T-helper 1 cell treated with Interleukin-12 subunit alpha and Interleukin-12 subunit beta and Interleukin-4 antibody, amounts not matched to agents 30 ng/mL and 1 ng/mL, for 36 hours (primary cell): ENCODE results near the gene ELAVL1. TPM values are rescaled to one million over a fixed set of nuclear protein-coding genes. Genes with fewer than 3 reads are reported as not detected.

Source experiments
- intact Hi-C: fragments of 100-400 bp; cut with micrococcal nuclease; formaldehyde crosslinking; loops from one replicate; pipeline ENCODE4 v1.15.1; 2024
- total RNA-seq: library from RNA; stranded (reverse); gene quantifications from 2 replicates; pipeline ENCODE4 v1.2.3, GENCODE V29; 2022

Gene ELAVL1
- total RNA-seq, 1 donor from 2014 or later = 128 TPM

DNA sequence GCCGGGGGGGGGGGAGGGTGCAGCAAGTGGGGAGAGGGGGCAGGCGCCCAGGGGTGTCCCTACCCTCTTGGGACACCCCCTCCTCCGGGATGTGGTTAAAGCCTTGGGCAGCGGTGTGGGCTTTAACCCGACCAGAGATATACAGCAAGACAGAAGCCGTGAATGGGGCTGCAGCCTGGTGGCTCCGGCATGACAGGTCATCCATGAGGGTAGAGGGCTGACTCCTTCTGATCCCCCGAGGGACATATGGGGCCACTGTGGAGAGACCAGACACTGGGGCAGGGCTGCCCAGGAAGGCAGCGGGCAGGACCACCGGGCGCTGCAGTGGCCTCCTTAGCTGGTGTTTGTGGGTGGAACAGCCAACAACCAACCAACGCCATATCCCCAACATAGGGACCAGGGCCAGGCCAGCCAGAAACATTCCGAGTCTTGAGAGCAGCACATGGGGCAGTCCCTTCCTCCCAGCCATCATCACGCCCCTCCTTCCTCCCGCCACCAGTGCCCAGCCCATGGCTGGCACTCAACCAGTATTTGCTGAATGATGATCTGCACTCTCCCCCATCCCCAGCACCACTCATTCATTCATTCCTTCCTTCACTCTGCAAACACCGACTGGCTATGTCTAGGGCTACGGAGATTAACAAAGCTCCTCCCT, 18.2 kb downstream of the ELAVL1 start:
- intact Hi-C loops = no loop called here

DNA sequence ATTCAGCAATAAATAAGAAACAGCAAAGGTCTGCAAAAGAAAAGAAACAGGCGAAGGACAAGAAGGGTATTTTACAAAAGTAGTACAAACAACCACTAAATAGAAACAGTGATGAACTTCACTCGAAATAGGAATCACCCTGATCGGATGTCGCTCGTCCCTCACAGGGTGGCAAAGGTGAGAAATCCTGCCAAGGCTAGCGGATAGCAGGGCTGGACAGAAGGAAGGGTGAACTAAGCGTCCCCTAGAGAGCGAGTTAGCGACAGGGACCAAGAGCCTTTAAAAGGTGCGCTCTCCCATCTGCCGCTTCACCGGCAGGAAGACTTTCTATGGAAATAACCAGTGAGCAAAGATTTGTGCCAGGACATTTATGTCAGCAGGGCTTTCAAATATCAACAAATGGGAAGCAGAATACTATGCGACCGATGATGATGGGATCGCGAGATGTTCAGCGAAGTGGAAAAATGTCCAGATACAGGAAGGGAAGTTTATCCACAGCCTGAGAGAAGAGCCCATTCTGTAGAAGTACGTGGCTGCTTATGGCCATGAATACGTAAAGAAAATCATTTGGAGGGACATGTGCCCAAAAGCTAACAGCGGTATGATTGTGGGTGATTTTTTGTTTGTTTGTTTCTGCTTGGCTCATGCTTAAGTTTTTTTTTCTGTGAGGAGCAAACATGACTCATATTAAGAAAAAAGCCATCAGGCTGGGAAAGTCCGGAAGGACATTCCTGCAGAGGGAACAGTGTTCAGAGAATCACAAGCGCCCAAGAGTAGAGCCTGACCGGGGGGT, 18.9 kb downstream of the ELAVL1 start:
- intact Hi-C loops = no loop called here

DNA sequence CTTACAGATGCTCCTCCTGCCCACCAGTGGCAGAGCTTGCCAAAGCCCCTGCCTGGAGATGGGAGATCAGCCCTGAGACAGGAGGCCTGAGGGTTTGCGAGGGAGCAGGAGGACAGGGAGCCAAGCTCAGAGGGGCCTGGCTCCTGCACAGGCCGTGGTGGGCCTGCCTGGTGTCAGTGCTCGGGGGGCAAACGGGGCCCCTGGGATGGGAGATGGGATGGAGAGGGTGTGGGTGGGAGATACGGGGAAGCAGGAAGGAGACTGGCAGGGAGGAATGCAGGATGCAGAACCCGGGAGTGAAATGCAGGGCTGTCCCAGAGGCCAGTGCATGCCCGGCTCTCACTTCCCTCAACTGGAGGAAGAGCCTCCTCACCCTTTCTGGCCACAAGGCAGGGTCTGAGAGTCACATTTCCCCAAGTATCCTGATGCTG, 19.9 kb downstream of the ELAVL1 start:
- intact Hi-C loops = no loop called here

DNA sequence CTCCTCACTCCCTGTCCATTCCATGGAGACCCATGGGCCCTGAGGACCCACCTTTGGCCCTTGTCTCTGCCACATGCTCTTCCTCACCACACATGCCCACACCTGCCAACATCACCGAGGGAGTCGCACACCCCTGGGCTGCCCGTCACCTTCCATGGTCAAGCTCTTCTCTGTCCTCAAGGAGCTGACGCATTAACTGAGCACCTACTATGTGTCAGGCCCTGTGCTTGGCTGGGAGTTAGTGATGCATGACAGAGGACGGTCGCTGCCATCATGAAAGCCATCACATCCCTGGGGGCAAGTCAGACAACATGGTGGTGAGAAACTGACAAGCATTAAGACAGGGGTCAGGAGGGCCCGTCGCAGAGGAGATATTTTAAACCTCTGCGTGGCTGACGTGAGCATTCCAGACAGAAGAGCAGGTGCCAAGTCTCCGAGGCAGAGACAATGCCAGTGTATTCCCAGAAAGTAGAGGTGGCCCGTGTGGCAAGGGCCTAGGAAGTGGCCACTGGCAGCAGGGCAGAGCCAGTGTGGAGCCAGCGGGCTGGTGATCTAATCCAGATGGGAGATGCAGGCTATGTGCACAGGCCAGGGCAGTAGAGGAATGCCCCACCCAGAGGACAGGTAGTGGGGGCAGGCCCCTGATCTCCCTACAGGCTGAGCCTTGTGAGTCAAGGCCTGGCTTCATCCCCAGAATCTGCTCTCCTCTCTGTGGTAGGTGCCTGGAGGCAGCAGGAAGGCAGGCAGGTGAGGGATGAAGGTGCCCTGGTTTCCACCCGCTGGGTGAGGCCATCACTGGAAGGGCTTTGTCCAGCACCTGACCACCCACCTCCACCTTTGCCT, 21.2 kb downstream of the ELAVL1 start:
- intact Hi-C loops = no loop called here

DNA sequence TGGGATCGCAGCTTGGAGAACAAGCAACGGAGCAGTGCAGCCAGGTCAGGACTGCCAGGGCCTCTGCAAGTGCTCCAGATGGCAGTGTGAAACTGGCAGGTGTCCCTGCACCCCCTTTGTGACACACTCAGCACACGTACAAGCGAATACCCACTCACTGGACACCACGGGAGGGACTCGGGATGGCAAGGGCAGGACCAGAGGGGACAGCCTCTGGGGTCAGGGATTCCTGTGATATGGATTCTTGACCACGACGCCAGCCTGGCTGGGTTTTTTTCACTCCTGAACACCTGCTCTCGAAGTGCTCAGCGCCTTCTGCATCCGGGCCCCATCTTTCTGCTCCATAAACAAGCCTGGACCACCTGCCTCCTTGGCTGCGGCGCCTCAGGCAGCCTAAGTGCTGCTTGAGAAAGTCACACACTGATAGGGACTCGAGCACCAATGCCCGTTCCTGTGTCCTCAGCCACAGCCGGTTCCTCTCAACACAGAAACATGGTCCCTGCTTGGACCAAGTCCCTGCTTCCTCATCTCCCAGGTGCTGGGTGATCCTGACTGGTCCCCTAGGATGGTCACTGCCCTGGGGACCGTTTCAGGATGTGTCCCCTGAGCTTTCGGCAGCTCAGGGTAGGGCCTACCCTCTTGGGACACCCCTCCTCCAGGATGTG, 22.0 kb downstream of the ELAVL1 start:
- intact Hi-C loops = no loop called here

DNA sequence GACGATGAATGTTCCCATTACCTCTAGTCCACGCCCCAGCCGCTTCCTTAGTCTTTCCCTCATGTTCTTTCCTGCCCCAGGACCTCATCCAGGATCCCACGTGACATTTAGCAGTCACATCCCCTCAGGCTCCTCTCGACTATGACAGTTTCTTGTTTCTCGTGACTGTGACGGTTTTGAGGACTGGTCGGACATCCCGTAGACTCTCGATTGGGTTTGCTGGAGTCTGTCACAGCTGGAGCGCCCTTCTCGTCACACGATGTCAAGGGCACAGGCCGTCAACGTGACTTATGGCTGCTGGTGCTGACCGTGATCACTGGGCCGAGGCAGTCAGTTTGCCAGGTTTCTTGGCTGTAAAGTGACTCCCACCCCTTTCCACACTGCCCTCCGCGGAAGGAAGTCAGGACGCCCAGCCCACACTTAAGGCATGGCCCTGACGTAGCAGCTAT, 22.8 kb downstream of the ELAVL1 start:
- intact Hi-C loops = no loop called here

DNA sequence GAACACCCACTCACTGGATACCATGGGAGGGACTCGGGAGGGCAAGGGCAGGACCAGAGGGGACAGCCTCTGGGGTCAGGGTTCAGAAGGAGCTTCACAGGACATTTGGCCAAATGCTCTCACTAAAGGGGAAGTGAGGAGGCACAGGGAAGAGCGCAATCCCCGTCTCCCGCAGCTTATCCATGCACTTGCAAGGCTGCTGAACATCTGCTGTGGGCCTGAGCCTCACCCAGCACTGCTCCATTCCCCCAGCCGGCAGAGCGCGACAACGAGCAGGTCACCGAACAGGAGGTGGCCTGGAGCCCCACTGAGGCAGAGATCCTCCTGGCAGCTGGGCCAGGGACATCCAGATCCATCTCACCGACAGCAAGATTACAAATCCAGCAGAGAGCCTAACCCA, 23.3 kb downstream of the ELAVL1 start:
- intact Hi-C loops = no loop called here

DNA sequence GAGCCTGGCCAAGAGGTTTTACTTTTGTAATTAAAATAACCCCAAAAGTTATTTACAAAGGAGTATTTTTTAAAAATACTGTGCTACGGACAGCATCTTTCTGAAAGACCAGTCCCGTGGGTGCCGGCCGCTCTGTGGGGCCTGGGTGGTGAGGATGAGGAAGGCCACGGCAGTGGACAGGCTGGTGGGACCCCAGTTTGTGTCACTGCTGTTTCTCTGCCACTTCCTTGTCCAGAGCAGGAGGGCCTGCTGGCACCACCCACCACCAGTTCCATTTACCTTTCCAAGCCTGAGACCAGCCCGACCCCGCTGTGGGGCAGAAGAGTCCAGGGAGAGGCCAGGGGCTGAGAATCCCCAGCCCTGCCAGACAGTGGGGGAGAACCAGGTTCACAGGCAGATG, 23.8 kb downstream of the ELAVL1 start:
- intact Hi-C loops = no loop called here

DNA sequence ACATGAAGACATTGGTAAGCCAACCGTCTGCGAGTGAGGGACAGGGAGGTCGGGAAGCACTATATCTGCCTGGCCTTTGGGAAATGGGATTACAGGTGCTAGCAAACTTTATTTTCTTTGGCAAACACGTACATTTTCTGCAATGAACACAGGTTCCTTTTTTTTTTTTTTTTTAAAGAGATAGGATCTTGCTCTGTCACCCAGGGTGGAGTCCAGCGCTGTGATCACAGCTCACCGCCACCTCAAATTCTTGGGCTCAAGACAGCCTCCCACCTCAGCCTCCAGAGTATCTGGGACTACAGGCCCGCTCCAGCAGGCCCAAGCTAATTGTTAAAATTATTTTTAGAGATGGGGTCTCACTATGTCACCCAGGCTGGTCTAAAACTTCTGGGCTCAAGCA, 24.2 kb downstream of the ELAVL1 start:
- intact Hi-C loops = no loop called here

DNA sequence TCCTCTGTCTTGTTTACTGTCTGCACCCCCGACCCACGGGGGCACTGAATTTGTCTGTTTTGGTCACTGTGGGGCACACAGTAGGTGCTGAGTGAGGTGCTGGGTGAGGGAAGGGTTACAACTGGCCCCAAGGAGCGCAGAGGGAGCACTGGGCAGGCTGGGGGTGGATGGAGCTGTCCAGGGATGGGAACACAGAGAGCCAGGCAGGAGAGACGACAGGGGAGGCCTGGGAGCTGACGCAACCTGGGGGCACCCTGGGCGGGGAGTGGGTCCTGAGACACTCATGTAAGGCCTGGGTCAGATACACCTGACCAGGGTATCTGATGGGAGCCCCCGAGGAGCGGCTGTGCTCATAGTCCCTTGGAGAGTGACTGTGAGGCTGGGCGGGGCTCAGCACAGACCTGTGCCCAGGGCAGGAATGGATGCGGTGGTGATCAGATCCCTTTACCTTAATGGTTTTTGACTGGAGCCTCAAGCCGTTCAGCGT, 24.8 kb downstream of the ELAVL1 start:
- intact Hi-C loops = no loop called here

DNA sequence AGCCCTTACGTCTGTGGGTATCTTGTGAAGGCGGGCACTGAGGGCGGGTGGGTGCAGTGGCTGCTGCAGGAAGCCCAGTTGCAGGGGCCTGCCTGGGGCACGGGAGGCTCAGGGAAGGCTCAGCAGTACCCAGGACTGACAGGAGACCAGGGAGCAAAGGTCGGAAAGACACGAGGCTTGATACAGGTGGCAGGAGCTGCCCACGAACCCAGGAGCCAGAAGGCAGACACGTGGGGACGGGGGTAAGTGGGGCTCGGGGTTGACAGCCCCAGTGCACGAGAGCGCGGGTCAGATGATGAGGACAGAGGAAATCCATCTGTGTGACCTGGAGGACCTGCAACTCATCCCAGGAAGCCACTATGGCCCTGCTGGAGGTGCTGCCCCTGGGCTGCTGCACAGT, 25.3 kb downstream of the ELAVL1 start:
- intact Hi-C loops = no loop called here

DNA sequence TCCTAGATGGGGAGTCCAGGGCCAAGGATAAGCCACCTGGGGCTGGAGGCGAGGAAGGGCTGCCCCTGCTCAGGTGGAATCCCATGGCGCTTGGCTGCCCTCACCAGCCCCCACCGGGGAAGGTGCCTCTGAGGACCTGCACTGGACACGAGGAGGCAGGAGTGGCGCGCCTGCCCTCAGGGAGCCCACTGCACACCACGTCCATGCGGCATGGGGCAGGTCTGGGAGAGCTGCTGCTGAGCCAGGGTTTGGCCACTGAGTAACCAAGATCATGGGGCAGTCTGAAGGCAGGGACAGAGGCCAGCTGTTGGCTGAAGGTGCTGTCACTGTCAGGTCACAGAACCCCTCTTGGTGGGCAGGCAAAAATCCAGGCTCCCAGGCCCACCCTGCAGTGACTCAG, 25.9 kb downstream of the ELAVL1 start:
- intact Hi-C loops = no loop called here

DNA sequence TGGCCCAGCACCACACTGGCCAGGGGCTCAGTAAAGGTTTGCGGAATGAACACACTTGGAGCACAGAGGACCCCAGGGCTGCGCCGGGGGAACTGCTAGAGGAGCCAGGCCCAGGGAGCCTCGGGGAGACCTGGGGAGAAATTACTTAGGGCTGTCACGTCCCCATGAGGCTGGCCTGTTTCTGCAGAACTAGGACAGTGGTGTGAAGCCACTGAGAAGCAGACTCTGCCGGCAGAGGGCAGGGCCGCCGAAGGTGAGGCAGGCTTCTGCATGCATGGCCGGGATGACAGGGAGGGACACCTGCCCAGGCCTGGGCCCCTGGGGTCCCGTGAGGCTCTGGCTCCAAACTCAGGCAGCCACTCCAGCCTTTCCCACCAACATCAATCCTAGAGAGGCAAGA, 26.4 kb downstream of the ELAVL1 start:
- intact Hi-C loops = no loop called here

DNA sequence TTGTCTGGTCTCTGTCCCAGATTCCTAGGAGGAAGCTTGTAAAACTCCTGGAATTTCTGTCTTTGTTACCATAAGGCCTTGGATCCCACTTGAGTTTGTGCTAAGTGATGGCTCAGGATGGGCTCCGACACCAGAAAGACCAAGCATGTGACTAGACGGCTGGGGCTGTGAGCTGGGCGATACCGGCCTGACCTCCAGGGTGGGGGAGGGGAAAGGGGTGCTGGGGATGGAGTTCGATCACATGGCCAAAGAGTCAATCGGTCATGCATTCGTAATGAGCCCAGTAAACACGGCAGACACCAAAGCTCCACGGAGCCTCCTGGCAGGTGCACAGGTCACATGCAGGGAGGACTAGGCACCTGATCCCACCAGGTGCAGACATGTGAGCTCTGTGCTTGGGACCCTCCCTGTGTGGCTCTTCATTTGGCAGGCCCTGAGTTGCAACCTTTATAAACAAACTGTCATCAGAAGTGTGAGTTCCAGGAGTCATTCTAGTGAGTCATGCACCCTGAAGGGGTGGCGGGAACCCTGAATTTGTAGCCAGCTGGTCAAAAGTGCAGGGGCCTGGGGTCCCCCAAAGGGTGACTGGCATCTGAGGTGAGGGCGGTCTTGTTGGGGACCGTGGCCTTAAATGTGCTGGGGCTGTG, 27.1 kb downstream of the ELAVL1 start:
- intact Hi-C loops = no loop called here

DNA sequence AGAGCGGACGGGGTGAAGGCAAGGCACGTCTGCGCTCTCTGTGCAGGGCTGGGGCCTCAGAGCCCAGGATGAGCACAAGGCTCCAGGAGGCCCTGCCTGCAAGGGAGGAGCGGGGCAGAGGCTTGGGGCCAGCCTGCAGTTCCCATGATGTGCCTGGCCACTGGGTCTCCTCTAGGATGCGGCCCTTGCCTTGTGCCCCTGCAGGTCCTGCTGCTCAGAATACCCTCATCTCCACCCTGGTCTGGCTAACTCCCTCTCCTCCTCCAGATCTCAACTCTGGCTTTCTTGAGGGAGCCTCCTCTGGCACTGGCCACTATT, 27.8 kb downstream of the ELAVL1 start:
- intact Hi-C loops = no loop called here

DNA sequence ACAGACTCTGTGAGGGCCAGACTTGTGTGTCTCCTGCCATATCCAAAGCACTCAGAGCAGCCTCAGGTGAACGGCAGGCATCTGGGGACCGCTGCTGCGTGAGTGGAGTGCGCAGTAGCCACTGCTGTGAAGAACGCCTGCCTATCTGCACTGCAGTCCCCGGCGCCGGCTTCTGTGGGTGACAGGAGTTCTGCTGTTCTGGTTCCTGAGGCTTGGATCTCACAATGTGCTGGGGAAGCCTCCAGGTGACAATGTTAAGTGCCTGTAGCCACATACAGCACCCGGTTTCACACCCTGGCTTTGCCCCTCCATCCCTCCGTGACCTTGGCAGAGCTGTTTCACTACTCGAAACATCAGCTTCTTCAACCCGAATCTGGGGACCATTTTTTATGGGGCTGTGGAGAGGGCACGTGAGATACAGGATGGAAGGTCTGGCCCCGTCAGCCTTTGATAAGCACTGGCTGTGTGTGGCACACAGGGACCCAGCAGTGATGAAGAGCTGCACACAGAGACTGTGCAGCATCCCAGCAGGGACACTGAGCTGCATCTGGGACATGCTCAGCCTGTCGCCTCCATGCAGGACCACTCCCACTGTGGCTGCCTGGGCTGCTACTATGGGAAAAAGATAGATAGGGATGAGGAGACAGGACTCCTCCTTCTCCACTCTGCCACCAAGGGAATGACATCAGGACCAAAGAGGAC, 28.3 kb downstream of the ELAVL1 start:
- intact Hi-C loops = no loop called here

DNA sequence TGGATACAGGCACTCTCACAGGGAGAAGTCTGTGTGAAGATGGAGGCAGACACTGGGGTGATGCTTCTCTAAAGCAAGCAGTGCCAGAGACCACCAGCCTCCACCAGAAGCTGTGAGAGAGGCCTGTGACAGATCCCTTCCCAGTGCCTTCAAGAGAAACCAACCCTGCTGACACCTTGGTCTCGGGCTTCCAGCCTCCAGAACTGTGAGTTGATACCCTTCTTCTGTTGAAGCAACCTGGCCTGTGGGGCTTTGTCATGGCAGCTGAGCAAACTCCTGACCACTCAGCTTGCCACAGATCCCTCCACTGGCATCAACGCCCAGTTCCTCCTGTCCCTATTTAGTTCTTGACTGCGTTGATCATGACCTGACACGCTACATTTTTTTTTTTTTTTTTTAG, 29.0 kb downstream of the ELAVL1 start:
- intact Hi-C loops = no loop called here

DNA sequence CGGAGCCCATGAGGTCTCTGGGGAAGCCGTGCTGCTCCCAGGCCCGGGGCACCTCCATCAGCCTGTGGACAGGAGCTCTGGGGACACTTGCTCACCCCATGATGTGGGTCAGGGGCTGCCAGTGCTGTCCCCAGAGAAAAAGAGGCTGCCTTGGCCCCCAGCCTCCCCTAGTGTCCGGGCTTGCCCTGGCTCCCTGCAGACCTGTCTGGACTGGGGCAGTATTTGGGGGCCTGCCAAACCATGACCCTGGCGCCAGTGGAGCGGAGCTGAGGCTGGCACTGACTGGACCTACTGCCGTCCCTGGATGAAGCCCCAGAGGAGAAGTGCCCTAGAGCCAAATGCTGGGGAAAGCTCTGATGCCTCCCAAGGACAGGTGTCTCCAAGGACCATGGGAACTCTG, 30.4 kb downstream of the ELAVL1 start:
- intact Hi-C loops = no loop called here

DNA sequence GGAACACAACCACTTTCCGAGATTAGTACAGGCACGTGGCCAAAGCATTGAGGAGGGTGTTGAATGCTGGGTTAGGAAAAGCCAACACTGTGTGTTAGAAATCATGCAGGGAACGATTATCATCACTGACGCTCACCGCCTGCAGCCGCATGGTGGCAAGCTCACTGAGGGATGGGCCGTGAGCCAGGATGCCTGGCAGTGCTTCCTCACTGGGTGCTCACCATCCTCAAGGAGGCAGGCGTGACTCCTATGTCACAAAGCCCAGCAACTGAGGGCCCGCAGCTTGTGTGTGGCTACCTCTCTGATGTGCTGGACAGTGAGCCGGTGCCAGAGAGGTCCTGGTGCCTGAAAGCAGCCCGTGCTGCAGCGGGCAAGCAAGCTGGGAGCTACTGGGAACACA, 31.6 kb downstream of the ELAVL1 start:
- intact Hi-C loops = no loop called here
